Kidney glomerular epithelial cell (primary cell): ENCODE measurements around the gene SMIM43.
A peak's percentile ranks its signal among the peaks of the same experiment; 100 is the strongest.
"Not testable (repeated sequence)": the region's sequence is repeated elsewhere in the genome, so short reads cannot be mapped to it uniquely, and the experiment has no call there.

Experiments
- DNase-seq: peaks from one replicate; lab custom pipeline; 2025; lab: John Stamatoyannopoulos, UW

SMIM43 gene

DNA sequence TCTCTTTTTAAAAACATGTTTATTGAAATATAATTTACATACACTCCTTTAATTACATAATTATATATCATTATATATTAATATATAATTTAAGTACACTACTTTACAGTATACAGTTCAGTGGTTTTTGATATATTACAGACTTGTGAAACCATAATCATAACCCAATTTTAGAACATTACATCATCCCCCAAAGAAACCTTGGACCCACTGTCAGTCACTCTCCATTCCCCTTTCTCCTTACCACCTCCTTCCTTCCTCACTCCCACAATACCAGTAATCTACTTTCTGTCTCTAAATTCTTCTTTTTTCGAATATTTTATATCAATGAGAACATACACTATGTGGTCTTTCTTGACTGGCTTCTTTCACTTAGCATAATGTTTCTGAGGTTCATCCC is 18.2 kb upstream of the SMIM43 start:
- DNase-seq: no peak

DNA sequence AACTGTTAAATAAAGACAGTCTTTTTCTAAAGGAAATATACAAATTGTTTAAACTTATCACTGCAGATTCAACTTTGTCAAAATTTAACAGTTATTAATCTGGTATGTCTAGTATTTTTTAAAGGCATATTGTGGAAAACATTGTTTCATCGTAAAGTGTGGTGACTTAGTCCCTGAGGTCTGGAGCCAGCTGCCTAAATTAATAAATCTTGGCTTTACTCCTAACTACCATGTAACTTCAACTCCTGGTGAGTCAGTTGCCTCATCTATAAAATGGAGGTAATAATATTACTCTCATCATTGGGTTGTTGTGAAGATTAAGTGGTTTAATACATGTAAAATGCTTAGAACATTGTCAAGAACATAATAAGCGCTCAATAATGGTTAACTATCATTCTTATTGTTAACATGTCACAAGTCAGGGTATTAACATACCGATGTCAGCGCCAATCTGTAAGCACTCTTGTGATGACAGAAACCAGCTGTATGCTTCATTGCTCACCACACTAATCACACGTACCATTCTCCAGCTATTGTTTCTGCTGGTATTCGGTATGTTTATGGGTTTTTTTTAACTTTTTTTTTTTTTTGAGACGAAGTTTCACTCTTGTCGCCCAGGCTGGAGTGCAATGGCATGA is 14.1 kb upstream of the SMIM43 start:
- DNase-seq: no peak

DNA sequence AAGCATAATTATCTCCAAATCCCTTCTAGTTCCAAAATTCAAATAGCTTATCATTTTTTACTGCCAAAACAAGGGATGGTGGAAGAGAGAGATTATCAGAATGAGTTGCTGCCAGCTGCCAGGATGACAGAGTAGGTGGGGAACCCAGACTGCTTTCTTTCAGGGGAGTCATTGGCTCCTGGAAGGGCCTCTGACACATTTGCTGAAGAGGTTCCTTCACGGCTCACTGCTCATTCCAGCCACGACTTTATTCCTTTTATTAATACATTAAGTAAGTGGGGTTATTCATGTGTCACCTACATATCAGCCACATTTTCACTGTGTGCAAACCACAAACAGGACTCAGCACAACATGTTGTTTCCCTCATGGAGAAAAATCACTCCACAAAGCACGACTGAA is 12.7 kb upstream of the SMIM43 start:
- peak; percentile 55 for DNase-seq

DNA sequence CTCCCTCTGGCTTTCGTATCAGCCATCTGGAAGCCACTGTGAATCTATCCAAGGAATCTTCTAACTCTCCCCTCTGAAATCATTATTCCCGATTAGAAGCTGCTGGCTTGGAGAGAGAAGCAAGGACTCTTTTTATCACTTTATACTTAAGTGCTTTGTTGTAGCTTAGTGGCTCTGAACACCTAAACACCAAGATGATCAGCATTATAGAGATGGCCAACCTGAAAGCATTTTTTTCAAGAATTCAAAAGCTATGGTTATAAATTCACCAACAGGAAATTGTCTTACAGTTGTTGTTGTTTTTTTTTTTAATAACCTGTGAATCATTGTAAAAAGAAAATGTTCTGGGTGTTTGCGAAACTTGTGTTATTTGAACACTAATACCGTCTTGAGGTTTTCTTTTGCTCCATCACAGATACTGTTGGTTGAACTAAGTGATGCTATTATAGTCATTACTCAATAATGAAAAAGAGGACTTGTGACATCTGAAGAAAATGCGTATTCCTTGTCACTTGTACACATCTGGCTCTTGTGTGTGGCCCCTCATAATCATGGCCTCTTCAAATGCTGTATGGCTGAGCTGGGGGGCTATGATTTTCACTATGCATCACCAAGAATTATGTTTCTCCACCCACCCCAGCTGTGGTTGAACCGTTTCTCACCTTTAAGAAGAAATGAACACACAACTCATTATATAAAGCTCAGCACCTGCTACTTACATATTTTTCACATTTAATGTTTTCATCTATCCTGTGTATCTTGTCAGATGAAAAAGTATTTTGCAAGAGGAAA is 11.8 kb upstream of the SMIM43 start:
- DNase-seq: no peak

GRCh38 chr4:121773883-121774282 is 8.9 kb upstream of the SMIM43 start:
- no peak for DNase-seq

- DNase-seq: no peak
Measured at GRCh38 chr4:121771869-121772268, 6.9 kb upstream of the SMIM43 start.

DNA sequence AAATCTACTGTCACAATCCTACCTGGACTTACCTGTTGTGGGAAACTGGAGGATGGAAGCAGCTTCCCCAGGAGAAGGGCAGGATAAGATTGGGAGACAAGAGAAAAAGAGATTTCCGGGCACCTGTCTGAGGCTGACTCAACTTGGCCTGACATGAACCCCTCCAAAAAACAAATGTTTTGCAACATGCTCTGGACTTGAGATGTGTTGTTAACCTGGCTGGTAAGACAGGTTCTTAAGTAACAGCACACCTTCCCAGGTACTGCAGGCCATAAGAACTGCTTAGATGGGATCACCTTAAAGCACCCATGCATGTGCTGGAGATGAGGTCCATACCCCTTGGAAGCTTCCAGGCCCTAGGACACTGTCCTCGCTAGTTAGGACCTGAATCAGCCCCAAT is 4.4 kb upstream of the SMIM43 start:
- no peak for DNase-seq

DNA sequence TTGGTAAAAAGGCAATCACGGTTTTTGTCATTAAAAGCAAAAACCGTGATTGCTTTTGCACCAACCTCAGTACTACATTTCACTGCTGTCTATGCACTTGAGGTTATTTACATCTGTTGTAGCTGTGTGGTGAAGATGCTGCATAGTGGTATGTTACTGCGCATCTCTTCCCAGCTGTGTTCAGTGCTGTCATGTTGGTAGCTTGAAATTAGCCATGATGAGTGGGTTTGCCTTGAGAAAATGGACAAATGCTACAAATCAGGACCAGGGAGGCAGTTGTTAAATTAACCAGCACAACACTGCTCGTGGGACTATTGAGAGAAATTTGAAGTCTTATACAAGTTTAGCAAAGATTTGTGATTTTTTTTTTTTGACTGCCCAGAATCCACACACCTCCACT is 2.2 kb upstream of the SMIM43 start:
- DNase-seq: no peak

DNA sequence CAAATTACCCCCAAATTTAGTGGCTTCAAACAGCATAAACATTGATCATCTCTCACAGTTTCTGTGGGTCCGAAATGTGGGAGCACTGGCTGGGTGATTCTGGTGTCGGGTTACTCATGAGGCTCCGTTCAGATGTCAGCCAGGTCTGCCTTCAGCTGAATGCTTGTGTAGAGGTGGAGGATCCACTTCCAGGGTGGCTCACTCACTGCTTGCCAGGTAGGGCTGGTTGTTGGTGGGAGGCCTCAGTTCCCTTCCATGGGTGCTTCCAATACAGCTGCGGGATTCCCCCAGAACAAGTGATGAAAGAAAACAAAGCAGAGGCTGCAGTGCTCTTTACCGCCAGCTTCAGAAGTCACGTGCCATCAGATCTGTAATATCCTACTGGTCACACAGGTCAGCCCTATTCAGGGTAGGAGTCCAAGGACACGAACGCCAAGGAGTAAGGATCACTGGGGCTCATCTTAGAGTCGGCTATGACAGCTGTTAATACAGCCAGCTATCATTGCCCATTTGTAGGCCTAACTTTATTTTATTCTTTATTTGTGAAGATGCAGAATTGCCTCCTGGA is 1.1 kb upstream of the SMIM43 start:
- no peak for DNase-seq

GRCh38 chr4:121765368-121765705 is 373 bp upstream of the SMIM43 start:
- DNase-seq: no peak

DNA sequence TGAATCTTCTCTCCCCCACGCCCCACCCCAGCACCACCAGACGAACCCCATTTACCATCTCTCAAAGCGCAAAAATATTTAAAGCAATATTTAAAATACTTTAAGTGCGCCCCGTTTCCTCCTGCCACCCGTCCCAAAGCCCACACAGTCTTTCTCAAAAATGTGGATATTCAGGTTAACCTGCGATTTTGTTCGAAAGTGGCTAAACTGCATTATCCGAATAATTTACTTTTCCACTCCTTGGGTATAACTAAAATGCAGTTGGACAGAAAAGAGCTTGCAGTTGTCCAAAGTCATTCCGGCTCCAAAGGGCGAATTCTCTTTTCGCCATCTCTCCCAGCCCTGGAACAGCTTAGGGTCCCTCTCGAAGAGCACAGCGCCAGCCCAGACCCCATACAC is 662 bp downstream of the SMIM43 start:
- DNase-seq: no peak

GRCh38 chr4:121760205-121760604 is 4.8 kb downstream of the SMIM43 start:
- DNase-seq: no peak

GRCh38 chr4:121758925-121759568 is 5.9 kb downstream of the SMIM43 start:
- no peak for DNase-seq

GRCh38 chr4:121752142-121752541 is 12.8 kb downstream of the SMIM43 start:
- DNase-seq: not testable (repeated sequence)

DNA sequence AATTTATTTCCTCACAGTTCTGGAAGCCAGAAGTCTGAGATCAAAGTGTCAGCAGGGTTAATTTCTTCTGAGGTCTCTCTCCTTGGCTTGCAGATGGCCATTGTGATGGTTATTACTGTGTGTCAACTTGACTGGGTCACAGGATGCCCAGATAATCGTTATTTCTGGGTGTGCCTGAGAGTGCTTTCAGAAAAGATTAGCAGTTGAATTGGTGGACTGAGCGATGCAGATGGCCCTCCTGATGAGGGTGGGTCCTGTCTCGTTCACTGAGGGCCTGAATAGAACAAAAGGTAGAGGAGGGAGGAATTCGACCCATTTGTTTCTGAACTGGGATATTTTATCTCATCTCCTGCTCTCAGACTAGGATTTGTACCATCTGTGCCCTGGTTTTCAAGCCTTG is 15.7 kb downstream of the SMIM43 start:
- DNase-seq: no peak

DNA sequence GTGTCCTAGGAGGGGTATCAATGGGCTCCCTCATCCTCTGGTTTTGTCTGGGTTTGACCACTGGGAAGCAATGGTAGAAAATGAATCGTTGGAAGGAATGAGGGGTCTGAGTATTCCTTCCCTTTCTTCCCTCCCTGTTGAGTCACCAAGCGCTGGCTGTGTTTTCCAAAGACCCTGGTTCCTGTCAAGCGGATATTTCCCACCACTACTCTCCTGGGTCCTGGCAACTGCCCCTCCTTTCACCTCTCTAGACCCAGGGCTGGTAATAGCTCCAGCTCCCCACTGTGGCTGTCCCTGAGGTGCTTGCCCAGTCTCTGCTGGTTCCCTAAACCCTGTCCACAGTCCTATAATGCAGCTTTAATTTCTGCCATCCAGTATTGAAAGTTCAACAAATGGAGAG is 22.2 kb downstream of the SMIM43 start:
- DNase-seq: no peak

- no peak for DNase-seq
Measured at GRCh38 chr4:121741751-121742150, 23.2 kb downstream of the SMIM43 start.

DNA sequence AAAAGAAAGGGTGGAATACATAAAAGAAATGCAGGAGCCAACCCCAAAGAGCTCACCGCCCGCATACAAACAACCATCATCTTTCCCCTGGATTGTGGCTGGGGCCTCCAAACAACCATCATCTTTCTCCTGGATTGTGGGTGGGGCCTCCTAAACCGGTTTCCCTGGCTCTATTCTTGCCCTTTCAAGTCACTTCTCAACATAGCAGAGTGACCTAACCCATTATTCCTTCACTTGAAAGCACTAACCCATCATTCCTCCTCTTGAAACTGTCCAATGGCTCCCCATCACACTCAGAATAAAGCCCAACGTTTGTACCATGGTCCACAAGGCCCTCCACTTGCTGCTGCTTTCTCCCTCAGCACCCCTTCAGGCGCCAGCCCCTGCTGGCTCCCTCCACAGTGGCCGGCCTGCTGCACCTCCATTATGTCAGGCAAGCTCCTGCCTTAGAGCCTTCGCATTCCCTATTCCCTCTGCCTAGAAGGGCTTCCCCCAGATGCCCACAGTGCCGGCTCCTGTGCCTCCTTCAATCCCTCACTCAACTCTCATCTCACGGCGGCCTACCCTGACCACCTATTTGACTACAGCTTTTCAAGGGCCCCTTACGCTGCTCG is 24.1 kb downstream of the SMIM43 start:
- DNase-seq: no peak

DNA sequence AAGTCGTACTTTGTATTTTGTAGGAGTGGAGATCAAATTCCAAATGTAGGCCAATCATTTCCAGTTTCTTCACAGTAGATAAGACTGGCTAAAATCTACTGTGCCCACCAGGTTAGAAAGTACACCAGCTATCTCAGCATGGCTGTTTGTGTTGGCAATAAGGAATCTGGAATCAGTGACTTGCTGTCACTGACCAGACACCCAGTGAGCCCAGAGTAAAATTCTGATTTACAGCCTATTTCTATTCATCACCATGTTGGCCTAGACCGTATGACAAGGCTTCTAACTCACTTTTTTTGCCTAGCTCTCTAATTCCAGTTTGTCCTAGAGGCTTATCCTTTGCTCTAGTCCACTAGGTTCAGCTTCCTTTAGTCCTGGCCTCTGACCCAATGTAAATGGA is 25.4 kb downstream of the SMIM43 start:
- no peak for DNase-seq

DNA sequence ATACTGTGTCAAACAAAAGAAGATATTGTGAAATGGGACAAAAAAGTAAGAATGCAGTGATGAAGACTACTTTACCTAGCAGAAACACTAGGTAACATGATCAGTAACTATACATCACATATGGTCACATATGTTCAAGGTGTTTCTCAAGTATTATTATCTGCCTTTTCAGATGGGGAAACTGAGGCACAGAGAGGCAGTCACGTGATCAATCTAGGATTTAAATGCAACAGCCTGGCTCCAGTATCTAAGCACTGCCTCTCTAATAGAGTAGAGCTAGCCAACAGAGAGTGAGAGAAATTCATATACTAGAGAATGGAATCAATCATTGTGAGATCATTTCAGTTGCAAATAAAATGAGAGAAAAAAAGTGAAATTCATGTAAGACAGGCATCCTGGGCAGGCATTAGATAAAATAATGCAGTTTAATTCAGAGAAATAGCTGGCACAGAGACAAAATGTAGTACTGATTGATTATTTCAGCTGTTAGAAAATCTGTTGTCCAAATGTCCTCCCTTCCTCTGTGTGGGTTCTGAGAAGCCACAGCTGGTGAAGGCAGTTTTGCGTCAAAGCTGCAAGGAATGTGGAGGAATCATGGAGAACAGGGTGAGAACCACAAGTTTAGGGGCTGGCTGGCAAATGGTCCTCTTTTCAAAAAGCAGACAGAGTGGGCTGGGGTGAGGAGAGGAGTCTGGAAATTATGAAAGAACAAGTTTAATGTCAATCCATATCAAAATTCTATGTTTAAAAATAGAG is 26.0 kb downstream of the SMIM43 start:
- no peak for DNase-seq

DNA sequence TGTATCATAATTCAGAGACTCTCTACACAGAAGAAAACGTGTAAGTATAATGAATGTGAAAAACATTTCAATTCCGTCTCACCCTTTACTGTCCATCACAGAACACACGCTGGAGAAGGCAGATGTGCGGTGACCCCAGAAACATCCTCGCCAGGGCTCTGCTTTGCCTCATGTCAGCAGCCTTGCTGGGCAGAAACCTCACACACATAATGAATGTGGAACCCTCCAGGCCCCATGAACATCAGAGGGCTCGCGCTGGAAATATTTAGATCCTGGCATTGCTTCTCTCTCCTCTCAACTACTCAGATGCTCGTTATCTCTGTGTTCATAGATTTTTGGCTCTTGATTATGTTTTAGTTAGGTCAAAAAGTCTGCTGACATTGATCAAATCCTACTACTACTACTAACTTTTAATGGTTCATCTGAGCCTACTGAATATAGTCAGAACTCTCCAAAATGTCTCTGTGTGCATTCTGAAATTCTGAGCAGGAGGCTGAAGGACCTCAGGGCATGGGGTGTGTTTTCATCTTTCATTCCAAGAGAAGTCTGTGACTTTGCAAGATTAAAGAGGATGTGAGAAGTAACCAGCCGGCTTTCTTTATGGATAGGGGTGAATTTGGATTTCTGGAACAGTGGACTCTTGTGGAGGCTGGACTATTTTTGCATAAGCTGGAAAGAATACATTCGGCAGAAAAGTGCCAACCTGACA is 27.0 kb downstream of the SMIM43 start:
- DNase-seq: no peak
